D721Med (cell line): Measurements from ENCODE around the gene RPL26.

Experiments
- DNase-seq: peaks from one replicate; pipeline ENCODE4 v3.0.0; 2011; ENCODE audit warnings: low spot score; ENCODE audit not compliant: insufficient read length
- FAIRE-seq: peaks from 2 replicates; lab custom pipeline; 2011; peaks lifted over from hg19 to GRCh38; lab: Jason Lieb, UNC
- TF ChIP-seq, protein P1 (sequence below): IDR thresholded peaks from 2 replicates; pipeline ENCODE4 v1.5.1; 2012; ENCODE audit warnings: mild to moderate bottlenecking, control low read depth; ENCODE audit not compliant: insufficient read depth; ENCODE audit errors: missing control alignments

Gene RPL26

DNA sequence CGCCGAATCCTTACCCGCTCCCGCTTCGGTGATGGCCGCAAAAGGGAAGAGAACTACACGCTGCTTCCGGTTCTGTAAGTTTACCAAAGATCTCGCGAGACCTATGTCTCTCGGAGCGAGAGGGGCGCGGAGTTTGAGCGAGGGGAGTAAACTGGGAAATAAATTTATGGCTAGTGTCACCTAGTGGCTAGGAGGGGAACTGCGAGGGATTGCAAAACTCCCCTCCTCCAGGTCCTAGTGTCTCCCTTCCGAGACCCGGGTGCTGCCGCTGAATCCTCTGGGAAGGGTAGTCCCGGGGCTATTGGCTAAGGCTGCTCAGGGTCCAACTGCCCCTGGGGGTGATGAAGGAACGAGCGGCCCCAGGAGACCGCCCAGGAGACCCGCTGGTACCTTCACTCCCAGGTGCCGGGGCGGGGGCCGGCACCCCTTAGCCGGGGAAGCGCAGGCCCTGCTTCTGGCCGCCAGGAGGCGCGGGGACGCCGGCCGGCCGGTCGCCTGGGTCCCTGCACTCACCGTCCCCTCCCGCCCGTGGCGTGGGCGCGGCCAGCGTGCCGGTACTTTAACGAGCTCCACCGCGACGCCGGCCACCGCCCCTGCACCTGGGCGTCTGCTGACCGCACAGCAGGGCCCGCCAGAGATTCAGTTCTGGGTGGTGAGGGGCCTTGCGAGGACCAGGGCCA, at the start of gene RPL26:
TSS of gene RPL26 (minus strand) at position 51 of the 680 bp plus-strand sequence. CDS start 883 bp downstream, outside the sequence.
- TF ChIP-seq, protein P1, sequence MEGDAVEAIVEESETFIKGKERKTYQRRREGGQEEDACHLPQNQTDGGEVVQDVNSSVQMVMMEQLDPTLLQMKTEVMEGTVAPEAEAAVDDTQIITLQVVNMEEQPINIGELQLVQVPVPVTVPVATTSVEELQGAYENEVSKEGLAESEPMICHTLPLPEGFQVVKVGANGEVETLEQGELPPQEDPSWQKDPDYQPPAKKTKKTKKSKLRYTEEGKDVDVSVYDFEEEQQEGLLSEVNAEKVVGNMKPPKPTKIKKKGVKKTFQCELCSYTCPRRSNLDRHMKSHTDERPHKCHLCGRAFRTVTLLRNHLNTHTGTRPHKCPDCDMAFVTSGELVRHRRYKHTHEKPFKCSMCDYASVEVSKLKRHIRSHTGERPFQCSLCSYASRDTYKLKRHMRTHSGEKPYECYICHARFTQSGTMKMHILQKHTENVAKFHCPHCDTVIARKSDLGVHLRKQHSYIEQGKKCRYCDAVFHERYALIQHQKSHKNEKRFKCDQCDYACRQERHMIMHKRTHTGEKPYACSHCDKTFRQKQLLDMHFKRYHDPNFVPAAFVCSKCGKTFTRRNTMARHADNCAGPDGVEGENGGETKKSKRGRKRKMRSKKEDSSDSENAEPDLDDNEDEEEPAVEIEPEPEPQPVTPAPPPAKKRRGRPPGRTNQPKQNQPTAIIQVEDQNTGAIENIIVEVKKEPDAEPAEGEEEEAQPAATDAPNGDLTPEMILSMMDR = peak; percentile 61
- peak; percentile 86 for DNase-seq
- no peak for FAIRE-seq

DNA sequence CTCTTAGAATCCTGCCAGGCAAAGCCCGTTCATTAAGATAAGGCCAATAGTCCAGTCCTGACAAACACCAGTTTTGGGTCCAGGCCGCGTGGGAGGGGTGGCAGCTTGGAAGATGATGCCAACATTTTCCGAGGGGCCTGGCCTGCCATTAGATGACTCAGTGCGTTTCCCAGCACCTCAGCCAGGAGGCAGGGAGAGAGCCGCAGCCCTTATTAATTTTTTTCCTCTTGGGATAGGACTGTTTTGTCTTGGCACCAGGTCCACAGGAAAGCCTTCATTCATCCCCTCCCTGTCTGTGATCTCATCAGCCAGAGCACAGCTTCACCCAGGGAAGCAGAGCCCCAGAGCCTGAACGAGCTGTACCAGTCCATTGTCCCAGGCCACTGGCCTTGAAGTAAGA, 48.0 kb upstream of the RPL26 start:
- no peak for FAIRE-seq
- TF ChIP-seq, protein P1 = no peak
- no peak for DNase-seq

DNA sequence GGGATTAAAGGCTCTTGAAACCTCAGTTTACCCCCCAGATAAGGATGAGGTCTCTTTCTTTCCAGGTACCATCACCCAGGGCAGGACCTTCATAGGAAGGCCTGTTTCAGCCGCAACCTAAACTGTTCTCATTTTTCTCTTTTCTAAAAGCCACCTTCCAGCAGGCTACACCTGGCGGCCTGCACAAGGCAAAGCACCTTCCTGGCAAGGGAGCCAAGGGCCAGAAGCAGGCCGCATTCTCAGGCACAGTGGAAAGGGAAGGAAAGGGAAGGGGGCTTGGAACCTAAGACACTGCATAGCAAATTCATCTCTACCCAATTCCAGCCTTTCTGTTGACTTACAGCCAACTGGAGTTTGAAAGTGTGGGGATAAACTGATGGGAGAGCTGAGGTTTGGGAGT, 43.8 kb upstream of the RPL26 start:
- DNase-seq = no peak
- FAIRE-seq = no peak
- TF ChIP-seq, protein P1 = no peak

DNA sequence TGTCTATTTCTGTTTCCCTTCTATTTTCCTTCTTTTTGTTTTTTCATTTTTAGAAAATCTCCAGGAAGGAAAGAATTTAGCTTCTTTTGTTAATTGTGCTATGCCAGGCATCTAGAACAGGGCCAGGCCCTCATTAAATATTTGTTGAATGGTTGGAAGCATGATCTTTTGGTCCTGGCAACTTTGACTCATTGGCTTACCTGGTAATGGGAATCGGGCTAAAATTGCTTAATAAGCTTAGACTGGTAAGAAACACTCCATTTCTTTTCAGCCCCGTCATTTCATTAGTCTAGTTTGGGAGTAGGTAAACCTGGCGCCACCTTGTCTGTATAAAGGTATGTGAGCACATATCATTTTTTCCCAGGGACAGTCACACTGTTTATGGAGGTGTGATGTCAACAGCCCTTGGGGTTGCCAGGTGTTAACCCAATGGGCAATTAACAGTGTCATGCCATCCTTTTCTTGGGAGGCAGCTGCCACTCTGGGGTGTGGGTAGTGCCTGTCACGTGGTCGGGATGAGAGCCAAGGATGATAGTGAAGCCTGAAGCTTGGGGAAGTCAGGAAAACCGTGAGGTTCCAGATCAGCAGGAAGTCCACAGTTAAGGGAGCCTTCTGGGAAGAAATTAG, 43.2 kb upstream of the RPL26 start:
- DNase-seq = no peak
- FAIRE-seq = no peak

DNA sequence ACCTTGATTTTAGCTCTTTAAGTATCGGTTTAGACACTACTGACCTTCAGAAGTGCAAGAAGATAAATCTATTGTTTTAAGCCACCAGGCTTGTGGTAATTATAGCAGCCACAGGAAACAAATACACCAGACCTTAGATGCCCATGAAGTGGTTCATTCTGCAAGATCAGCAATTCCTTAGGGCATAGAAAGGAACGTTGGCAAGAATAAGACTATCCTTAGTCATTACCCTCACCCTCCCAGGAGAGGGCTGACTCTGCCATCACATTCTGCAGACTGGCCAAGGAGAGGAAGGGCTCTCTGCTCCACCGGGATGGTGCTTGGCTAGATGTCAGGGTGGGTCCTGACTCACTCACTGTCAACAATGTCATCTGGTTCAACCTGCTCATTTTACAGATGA, 38.6 kb upstream of the RPL26 start:
- TF ChIP-seq, protein P1 = no peak
- no peak for FAIRE-seq
- no peak for DNase-seq

More for the DNA sequence above, 43.2 kb upstream of the RPL26 start:
- TF ChIP-seq, protein P1 = no peak

DNA sequence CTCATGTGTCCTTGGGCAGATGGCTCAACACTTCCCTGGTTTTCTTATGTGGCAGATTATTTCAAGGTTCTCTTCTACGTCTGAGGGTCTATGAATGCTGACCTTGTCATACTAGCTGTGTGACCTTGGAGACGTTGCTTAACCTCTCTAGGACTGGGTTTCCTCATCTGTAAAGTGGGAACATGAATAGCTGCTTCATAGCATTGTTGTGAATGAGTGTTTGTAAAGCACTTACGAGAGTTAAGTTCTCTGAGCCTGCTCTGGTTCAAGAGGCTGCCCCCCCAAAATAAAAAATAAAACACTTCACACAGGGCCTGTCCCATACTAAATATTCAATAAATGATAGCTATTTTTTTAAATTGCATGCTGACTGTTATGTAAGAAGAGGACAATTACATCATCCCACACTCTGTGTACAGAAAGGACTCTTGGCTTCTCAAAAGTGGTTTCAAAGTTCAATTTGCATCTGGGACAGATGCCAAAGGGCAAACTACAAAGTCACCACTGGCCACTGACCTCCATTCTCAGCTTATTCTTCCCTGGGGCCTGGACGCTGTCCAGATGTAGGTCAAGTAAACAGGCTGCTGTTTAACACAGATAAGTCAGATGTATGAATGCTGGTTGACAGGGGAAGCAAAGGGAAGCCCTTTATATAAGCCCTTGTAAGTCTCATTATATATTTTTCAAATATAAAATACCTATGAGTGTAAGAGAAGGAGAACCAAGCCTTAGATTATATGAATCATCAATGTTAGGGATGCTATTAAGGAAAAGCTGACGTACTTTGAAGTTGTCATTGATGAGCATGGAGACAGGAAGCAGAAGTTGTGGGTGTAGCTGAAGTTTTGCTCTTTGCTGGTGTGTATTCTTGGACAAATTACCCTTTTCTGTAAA, 37.3 kb upstream of the RPL26 start:
- TF ChIP-seq, protein P1 = no peak
- FAIRE-seq (no peak), DNase-seq (no peak)
